ENCODE results near the gene KCTD5.

The KCTD5 gene

GRCh38 chr16:2742323-2743006 is 60.1 kb downstream of the KCTD5 start:
- Histone ChIP-seq H2BK120ac (ENCODE audit: low read depth, low read length) (no peak overlapping the region), H3K36me3 (ENCODE audit: control insufficient read depth, insufficient read depth, low read length) (no peaks in the 10 kb centered on the region), H2BK15ac (replicated peaks; ENCODE audit: low read depth) (no peak overlapping the region), H3K9ac (ENCODE audit: low read length) (no peak overlapping the region), H3K18ac (ENCODE audit: low read length) (no peak overlapping the region), H3K79me1 (ENCODE audit: low read length) (no peaks in the 10 kb centered on the region), H3K56ac (ENCODE audit: low read length) (no peak overlapping the region), H3K79me2 (ENCODE audit: control insufficient read depth, insufficient read depth, low read length) (no peaks in the 10 kb centered on the region), H3K23ac (ENCODE audit: low read length) (no peak overlapping the region), H2BK5ac (ENCODE audit: low read length) (no peak overlapping the region), H3K27me3 (ENCODE audit: insufficient read depth, low read length, poor library complexity) (no peaks in the 10 kb centered on the region), H4K8ac (ENCODE audit: low read depth, low read length) (no peak overlapping the region), H2AK5ac (ENCODE audit: low read length) (no peak overlapping the region), H4K5ac (ENCODE audit: low read length) (no peak overlapping the region), H3K4me1 (ENCODE audit: control insufficient read depth, low read depth, low read length) (no peaks in the 10 kb centered on the region), H3K4ac (ENCODE audit: low read depth, low read length) (no peak overlapping the region), H3K4me3 (ENCODE audit: low read length) (no peak overlapping the region), H3K4me2 (ENCODE audit: low read length) (no peak overlapping the region), H3K27ac (ENCODE audit: low read depth, low read length) (no peak overlapping the region)
- DNase-seq = no peak
- no CpG with 5 or more reads among the region's 12 CpGs for WGBS (ENCODE audit: extremely low coverage, insufficient coverage, low lambda C conversion rate)

DNA sequence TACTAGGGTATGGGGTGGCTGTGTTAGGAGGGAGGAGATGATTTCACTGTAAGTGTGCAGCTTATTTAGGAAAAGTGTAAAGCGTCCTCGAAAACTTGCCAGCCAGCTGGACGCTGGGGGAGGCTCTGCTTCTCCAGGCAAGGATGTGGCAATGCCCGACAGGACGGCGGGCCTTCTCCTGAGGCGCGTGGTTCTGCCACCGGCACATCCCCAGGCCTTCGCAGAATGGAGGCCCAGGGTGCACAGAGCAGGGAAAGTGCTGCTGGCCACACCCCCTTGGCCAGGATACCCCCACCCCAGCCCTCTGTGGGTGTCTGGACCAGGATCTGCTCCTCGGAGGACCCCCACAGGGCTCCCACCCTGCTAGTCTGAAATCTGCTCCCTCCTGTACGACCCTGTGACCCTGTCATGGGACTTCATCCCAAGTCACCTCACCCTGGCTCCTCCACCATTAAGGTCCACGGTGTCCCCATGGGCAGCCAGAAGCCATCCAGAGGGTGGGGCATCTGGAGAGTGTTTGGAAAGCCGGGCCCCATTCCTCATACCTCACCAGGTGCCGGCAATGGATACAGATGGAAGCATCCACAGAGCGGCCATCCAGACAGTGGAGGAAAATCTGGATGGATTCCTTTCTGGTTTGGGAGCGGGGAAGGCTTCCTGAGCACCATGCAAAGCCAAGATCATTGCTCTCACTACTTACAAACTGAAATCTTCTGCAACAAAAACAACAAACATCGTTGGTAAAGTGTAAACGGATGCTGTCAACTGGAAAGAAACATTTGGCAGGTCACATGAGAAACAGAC is 60.9 kb downstream of the KCTD5 start:
- Histone ChIP-seq H3K79me2 (ENCODE audit: control insufficient read depth, insufficient read depth, low read length) (no peaks in the 10 kb centered on the region), H3K79me1 (ENCODE audit: low read length) (no peaks in the 10 kb centered on the region), H4K5ac (ENCODE audit: low read length) (no peak overlapping the region), H3K18ac (ENCODE audit: low read length) (no peak overlapping the region), H3K56ac (ENCODE audit: low read length) (no peak overlapping the region), H3K27me3 (ENCODE audit: insufficient read depth, low read length, poor library complexity) (no peaks in the 10 kb centered on the region), H3K9ac (ENCODE audit: low read length) (no peak overlapping the region), H3K36me3 (ENCODE audit: control insufficient read depth, insufficient read depth, low read length) (no peaks in the 10 kb centered on the region), H3K4me2 (ENCODE audit: low read length) (no peak overlapping the region), H2BK120ac (ENCODE audit: low read depth, low read length) (no peak overlapping the region), H4K8ac (ENCODE audit: low read depth, low read length) (no peak overlapping the region), H2BK5ac (ENCODE audit: low read length) (no peak overlapping the region), H3K23ac (ENCODE audit: low read length) (no peak overlapping the region), H3K4ac (ENCODE audit: low read depth, low read length) (no peak overlapping the region), H3K27ac (ENCODE audit: low read depth, low read length) (no peak overlapping the region), H2AK5ac (ENCODE audit: low read length) (no peak overlapping the region), H3K4me1 (ENCODE audit: control insufficient read depth, low read depth, low read length) (no peaks in the 10 kb centered on the region), H3K4me3 (ENCODE audit: low read length) (no peak overlapping the region), H2BK15ac (replicated peaks; ENCODE audit: low read depth) (no peak overlapping the region)
- no peak for DNase-seq
- no CpG with 5 or more reads among the region's 19 CpGs for WGBS (ENCODE audit: extremely low coverage, insufficient coverage, low lambda C conversion rate)

- WGBS (ENCODE audit: extremely low coverage, insufficient coverage, low lambda C conversion rate) = no CpG with 5 or more reads among the region's 6 CpGs
Observed at GRCh38 chr16:2744711-2745110, 62.4 kb downstream of the KCTD5 start.

GRCh38 chr16:2745116-2745890 is 63.0 kb downstream of the KCTD5 start:
- Histone ChIP-seq H3K18ac (ENCODE audit: low read length) (no peak overlapping the region), H3K23ac (ENCODE audit: low read length) (no peak overlapping the region), H2BK15ac (replicated peaks; ENCODE audit: low read depth) (no peak overlapping the region), H3K56ac (ENCODE audit: low read length) (peak overlapping the region; percentile 34), H4K5ac (ENCODE audit: low read length) (no peak overlapping the region), H4K8ac (ENCODE audit: low read depth, low read length) (no peak overlapping the region), H3K4me1 (ENCODE audit: control insufficient read depth, low read depth, low read length) (no peaks in the 10 kb centered on the region), H3K36me3 (ENCODE audit: control insufficient read depth, insufficient read depth, low read length) (no peaks in the 10 kb centered on the region), H3K79me2 (ENCODE audit: control insufficient read depth, insufficient read depth, low read length) (no peaks in the 10 kb centered on the region), H2BK120ac (ENCODE audit: low read depth, low read length) (no peak overlapping the region), H2AK5ac (ENCODE audit: low read length) (no peak overlapping the region), H3K4me2 (ENCODE audit: low read length) (no peak overlapping the region), H3K79me1 (ENCODE audit: low read length) (no peaks in the 10 kb centered on the region), H3K4ac (ENCODE audit: low read depth, low read length) (no peak overlapping the region), H3K9ac (ENCODE audit: low read length) (no peak overlapping the region), H2BK5ac (ENCODE audit: low read length) (no peak overlapping the region), H3K4me3 (ENCODE audit: low read length) (no peak overlapping the region), H3K27ac (ENCODE audit: low read depth, low read length) (no peak overlapping the region), H3K27me3 (ENCODE audit: insufficient read depth, low read length, poor library complexity) (no peaks in the 10 kb centered on the region)
- DNase-seq = no peak
- no CpG with 5 or more reads among the region's 15 CpGs for WGBS (ENCODE audit: extremely low coverage, insufficient coverage, low lambda C conversion rate)

More at GRCh38 chr16:2744711-2745110, 62.4 kb downstream of the KCTD5 start:
- Histone ChIP-seq H3K4me3 (ENCODE audit: low read length) (no peak overlapping the region), H2BK5ac (ENCODE audit: low read length) (no peak overlapping the region), H3K23ac (ENCODE audit: low read length) (no peak overlapping the region), H3K36me3 (ENCODE audit: control insufficient read depth, insufficient read depth, low read length) (no peaks in the 10 kb centered on the region), H3K4me2 (ENCODE audit: low read length) (no peak overlapping the region), H2AK5ac (ENCODE audit: low read length) (no peak overlapping the region), H3K79me2 (ENCODE audit: control insufficient read depth, insufficient read depth, low read length) (no peaks in the 10 kb centered on the region), H3K4me1 (ENCODE audit: control insufficient read depth, low read depth, low read length) (no peaks in the 10 kb centered on the region), H3K27me3 (ENCODE audit: insufficient read depth, low read length, poor library complexity) (no peaks in the 10 kb centered on the region), H3K56ac (ENCODE audit: low read length) (no peak overlapping the region), H3K9ac (ENCODE audit: low read length) (no peak overlapping the region), H3K79me1 (ENCODE audit: low read length) (no peaks in the 10 kb centered on the region), H3K27ac (ENCODE audit: low read depth, low read length) (no peak overlapping the region), H2BK15ac (replicated peaks; ENCODE audit: low read depth) (no peak overlapping the region), H4K8ac (ENCODE audit: low read depth, low read length) (no peak overlapping the region), H2BK120ac (ENCODE audit: low read depth, low read length) (no peak overlapping the region), H4K5ac (ENCODE audit: low read length) (no peak overlapping the region), H3K4ac (ENCODE audit: low read depth, low read length) (no peak overlapping the region), H3K18ac (ENCODE audit: low read length) (no peak overlapping the region)
- no peak for DNase-seq

DNA sequence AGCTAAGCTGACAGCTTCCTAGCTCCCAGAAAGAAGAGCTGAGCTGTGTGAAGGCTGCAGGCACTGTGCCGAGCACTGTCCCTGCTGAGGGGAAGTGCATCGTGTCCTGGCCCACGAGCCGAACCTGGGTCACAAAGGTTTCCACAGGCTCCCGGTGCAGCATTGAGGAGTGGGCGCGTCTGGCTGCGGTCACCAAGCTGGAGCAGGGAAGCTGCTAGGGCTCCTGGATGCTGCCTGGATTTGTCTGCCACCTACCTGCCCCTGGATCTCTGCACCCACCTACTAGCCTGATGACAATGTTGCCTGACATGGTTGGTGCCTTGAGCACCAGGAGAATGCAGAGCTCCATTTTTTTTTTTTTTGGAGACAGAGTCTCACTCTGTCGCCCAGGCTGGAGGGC is 63.6 kb downstream of the KCTD5 start:
- no CpG with 5 or more reads among the region's 9 CpGs for WGBS (ENCODE audit: extremely low coverage, insufficient coverage, low lambda C conversion rate)
- H3K4ac ChIP-seq (ENCODE audit: low read depth, low read length) = no peak overlapping the region

More for the DNA sequence above, 63.6 kb downstream of the KCTD5 start:
- Histone ChIP-seq H2BK5ac (ENCODE audit: low read length) (no peak overlapping the region), H3K9ac (ENCODE audit: low read length) (no peak overlapping the region), H3K36me3 (ENCODE audit: control insufficient read depth, insufficient read depth, low read length) (no peaks in the 10 kb centered on the region), H3K56ac (ENCODE audit: low read length) (peak overlapping the region; percentile 49), H3K18ac (ENCODE audit: low read length) (no peak overlapping the region), H3K27me3 (ENCODE audit: insufficient read depth, low read length, poor library complexity) (no peaks in the 10 kb centered on the region), H2BK120ac (ENCODE audit: low read depth, low read length) (no peak overlapping the region), H3K4me3 (ENCODE audit: low read length) (no peak overlapping the region), H2BK15ac (replicated peaks; ENCODE audit: low read depth) (no peak overlapping the region), H4K5ac (ENCODE audit: low read length) (no peak overlapping the region), H3K4me1 (ENCODE audit: control insufficient read depth, low read depth, low read length) (no peaks in the 10 kb centered on the region), H4K8ac (ENCODE audit: low read depth, low read length) (no peak overlapping the region), H3K27ac (ENCODE audit: low read depth, low read length) (no peak overlapping the region), H2AK5ac (ENCODE audit: low read length) (no peak overlapping the region), H3K79me2 (ENCODE audit: control insufficient read depth, insufficient read depth, low read length) (no peaks in the 10 kb centered on the region), H3K23ac (ENCODE audit: low read length) (no peak overlapping the region), H3K79me1 (ENCODE audit: low read length) (no peaks in the 10 kb centered on the region), H3K4me2 (ENCODE audit: low read length) (no peak overlapping the region)
- DNase-seq = no peak
